Ectodermal cell (in vitro differentiated cells): Measurements from ENCODE around the gene ZMYND8.

ENCODE experiments used
- H3K27ac ChIP-seq: 2 replicates; pipeline ENCODE4 v1.7.0; 2013; ENCODE audit warnings: mild to moderate bottlenecking, low read depth, low read length; ENCODE audit not compliant: insufficient read depth, poor library complexity, severe bottlenecking
- H3K27me3 ChIP-seq: 2 replicates; pipeline ENCODE4 v1.7.0; 2013; ENCODE audit warnings: mild to moderate bottlenecking, low read length; ENCODE audit not compliant: insufficient read depth, control insufficient read depth, poor library complexity, severe bottlenecking
- H3K36me3 ChIP-seq: one replicate; pipeline ENCODE4 v1.7.0; 2013; ENCODE audit warnings: low read length; ENCODE audit not compliant: control insufficient read depth, insufficient read depth
- H3K4me1 ChIP-seq: one replicate; pipeline ENCODE4 v1.7.0; 2013; ENCODE audit warnings: low read length; ENCODE audit not compliant: control insufficient read depth, insufficient read depth
- H3K4me3 ChIP-seq: 2 replicates; pipeline ENCODE4 v1.7.0; 2013; ENCODE audit warnings: low read depth, low read length, control low read depth; ENCODE audit not compliant: insufficient read depth
- H3K9me3 ChIP-seq: 2 replicates; pipeline ENCODE4 v1.7.0; 2013; ENCODE audit warnings: mild to moderate bottlenecking, low read length, moderate library complexity; ENCODE audit not compliant: control insufficient read depth
- WGBS, 2 experiments: methylation state at CpG; one replicate each; pipeline ENCODE4 v1.1.7; 2013; ENCODE audit warnings: missing lambda C conversion rate in 2 of 2; 5-methylcytosine and 5-hydroxymethylcytosine counted together

ZMYND8 gene

DNA sequence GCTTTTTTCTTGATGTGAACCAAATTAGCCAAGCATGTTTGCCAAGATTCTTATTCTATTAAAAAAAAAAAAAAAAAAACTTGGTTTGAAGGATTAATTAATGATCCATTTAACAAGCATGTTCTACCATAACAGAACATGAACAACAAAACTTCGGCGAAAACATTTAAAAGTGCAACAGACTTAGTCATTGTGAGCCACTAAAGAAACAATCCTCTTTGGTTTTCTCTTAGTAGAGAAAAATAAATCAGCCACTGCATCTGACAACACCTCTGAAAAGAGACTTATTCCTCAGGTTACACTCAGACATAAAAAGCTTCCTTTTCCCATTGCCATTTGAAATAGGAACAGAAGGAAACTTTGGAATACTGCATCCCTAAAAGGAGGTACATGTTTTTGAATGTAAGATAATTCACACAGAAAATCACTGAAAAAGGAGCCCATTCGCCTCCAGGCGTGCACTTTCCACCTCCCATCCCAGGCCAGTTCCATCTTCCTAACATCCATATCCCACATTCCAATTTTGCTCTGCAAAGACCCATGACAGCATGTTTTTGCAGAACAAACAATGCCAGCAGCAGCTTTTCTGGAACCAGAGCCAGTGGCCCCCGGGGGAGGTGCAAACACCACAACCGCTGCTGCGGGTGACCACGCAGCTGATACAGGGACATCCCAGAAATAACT is 79.5 kb downstream of the ZMYND8 start:
- no peak overlapping the region for H3K27ac ChIP-seq
- no peak overlapping the region for H3K4me3 ChIP-seq
- peaks cover 9% of the 10 kb centered on the region for H3K4me1 ChIP-seq
- no peaks in the 10 kb centered on the region for H3K27me3 ChIP-seq
- WGBS, 2 experiments: 95% methylated on average over 8 of the region's 8 CpGs
- H3K36me3 ChIP-seq: peaks cover 26% of the 10 kb centered on the region
- no peaks in the 10 kb centered on the region for H3K9me3 ChIP-seq

- no peaks in the 10 kb centered on the region for H3K9me3 ChIP-seq
- peaks cover 26% of the 10 kb centered on the region for H3K36me3 ChIP-seq
- no peaks in the 10 kb centered on the region for H3K27me3 ChIP-seq
- WGBS, 2 experiments: 96 to 97% methylated on average over 20 of the region's 20 CpGs
- H3K4me1 ChIP-seq: peaks cover 9% of the 10 kb centered on the region
- H3K27ac ChIP-seq: no peak overlapping the region
- no peak overlapping the region for H3K4me3 ChIP-seq
These were observed 80.2 kb downstream of the ZMYND8 start for GRCh38 chr20:47276251-47276650.

GRCh38 chr20:47275548-47275947 is 81.0 kb downstream of the ZMYND8 start:
- Histone ChIP-seq H3K4me1 (peaks cover 4% of the 10 kb centered on the region), H3K9me3 (no peaks in the 10 kb centered on the region), H3K27me3 (no peaks in the 10 kb centered on the region), H3K36me3 (peaks cover 26% of the 10 kb centered on the region), H3K4me3 (no peak overlapping the region), H3K27ac (no peak overlapping the region)
- 90 to 96% methylated on average over 6 of the region's 6 CpGs for WGBS, 2 experiments

DNA sequence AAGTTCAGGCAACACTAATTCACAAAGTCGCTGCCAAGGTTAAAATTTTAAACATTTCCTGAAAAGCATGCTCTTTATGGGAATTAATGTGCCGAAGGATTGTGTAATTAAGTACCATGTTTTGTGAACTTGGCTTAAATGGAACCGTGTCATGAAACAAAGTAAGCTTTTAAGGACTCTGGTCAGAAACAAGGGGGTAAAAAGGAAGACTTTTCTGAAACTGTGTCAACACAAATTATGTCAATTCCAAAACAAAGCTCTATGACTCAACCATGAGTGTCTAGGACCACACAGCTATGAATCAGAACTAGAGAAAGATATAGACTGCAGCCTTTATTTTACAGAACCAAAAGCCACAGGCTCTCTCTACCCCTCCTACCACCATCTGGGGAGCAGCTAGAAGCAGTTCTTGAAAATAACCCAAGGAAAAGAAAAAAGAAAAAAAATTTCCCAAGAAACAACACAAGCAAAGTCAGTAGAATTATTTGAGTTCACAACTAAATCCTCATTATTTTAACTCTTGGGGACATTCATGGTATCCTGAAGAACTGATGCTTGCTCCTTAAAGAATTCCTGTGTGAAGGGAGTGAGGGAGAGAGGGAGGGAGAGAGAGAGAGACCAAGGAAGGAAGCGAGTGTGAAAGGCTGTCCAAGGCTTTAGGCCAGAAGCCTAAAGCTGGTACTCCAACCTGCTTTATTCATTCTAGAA is 81.9 kb downstream of the ZMYND8 start:
- H3K27me3 ChIP-seq: no peaks in the 10 kb centered on the region
- H3K4me3 ChIP-seq: no peak overlapping the region
- WGBS, 2 experiments: 91 to 93% methylated on average over 4 of the region's 4 CpGs
- peak overlapping the region; percentile 17 for H3K27ac ChIP-seq
- no peaks in the 10 kb centered on the region for H3K4me1 ChIP-seq
- peaks cover 32% of the 10 kb centered on the region for H3K36me3 ChIP-seq
- no peaks in the 10 kb centered on the region for H3K9me3 ChIP-seq

- Histone ChIP-seq H3K4me3 (no peak overlapping the region), H3K4me1 (no peaks in the 10 kb centered on the region), H3K27me3 (no peaks in the 10 kb centered on the region), H3K36me3 (peaks cover 28% of the 10 kb centered on the region), H3K9me3 (no peaks in the 10 kb centered on the region), H3K27ac (no peak overlapping the region)
- 93% methylated on average over 2 of the region's 2 CpGs for WGBS, 2 experiments
These were observed 82.8 kb downstream of the ZMYND8 start for GRCh38 chr20:47273591-47274235.

- WGBS, 2 experiments: 92 to 93% methylated on average over 6 to 7 of the region's 8 CpGs
These were observed 83.5 kb downstream of the ZMYND8 start for GRCh38 chr20:47272893-47273590.

DNA sequence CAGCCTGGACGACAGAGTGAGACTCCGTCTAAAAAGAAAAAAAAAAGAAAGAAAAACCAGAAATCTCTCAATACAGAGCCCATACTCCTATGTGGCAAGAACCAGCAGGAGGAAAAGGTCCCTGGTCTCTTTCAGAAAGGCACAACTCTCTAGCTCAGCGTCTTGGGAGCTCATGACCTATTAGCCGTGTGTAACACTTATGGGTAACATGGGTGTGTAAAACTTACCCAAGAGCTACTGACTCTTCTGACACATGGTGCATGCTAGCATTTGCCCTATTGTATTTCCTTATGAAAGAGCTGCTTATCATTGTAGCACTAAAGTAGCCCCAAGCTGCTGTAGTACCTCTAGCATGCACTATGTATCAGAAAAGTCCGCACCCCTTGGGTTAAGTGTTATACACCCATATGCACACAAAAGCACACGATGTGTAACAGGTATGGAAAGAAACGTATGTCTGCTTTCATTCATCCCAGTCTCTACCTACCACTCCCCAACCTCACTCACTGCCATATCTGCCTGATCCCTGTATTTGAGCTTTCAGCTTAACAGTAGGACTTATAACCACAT is 85.4 kb downstream of the ZMYND8 start:
- no peak overlapping the region for H3K4me3 ChIP-seq
- H3K27me3 ChIP-seq: no peaks in the 10 kb centered on the region
- 94 to 95% methylated on average over 7 of the region's 7 CpGs for WGBS, 2 experiments
- H3K27ac ChIP-seq: no peak overlapping the region
- no peaks in the 10 kb centered on the region for H3K4me1 ChIP-seq
- H3K9me3 ChIP-seq: no peaks in the 10 kb centered on the region
- peaks cover 18% of the 10 kb centered on the region for H3K36me3 ChIP-seq

More at GRCh38 chr20:47272893-47273590, 83.5 kb downstream of the ZMYND8 start:
- H3K36me3 ChIP-seq: peaks cover 22% of the 10 kb centered on the region
- no peak overlapping the region for H3K27ac ChIP-seq
- no peaks in the 10 kb centered on the region for H3K9me3 ChIP-seq
- no peaks in the 10 kb centered on the region for H3K4me1 ChIP-seq
- H3K27me3 ChIP-seq: no peaks in the 10 kb centered on the region
- H3K4me3 ChIP-seq: no peak overlapping the region

DNA sequence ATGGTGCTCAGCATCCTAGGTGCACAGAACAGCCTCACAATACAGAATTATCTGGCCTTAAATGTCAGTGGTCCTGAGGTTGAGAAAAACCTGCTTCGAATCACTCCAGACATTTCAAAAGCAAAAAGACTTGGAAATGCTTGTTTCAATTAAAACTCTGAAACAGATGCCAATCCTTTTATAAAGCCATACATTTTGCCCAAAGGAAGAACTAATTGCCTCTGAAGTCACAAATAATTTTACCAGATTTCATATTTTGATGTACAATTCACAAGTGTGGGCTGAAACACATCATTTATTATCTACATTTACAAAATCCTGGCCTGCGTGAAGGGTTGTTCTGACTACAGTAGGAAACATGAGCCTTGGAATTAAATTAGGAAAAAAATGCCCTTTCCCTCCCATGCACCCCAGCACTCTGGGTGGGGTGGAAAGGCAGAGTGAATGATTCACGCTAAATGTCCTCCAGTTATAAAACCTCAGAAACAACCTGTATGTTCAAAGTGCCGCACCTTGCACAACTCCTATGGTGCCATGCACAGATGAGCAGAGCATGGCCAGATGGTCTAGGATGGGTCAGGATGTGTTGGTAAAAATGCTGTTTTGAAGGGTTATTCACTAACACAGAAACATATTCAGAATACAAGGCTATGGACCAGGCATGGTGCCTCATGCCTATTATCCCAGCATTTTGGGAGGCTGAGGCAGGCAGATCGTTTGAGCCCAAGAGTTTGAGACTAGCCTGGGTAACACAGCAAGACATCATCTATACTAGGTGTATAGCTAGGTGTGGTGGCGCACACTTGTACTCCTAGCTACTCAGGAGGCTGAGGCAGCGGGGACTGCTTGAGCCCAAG is 87.0 kb downstream of the ZMYND8 start:
- Histone ChIP-seq H3K36me3 (peaks cover 13% of the 10 kb centered on the region), H3K27ac (no peak overlapping the region)

DNA sequence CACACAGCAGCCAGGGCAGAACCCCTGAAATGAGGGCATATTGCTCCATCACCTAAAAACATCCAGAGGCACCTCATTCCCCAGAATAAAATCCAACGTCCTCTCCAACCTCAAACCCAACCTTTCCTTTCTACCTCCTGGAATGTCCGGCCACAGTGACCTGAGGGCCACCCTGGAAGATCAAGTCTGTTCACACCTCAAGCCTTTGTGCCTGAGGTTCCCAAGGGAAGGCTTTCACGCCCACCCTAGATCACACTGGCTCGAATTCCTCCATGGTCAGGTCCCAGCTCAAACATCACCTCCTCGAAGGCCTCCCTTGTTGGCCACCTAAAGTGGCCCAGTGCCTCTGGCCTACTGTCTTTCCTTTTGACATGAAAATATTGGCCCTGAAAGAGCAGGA is 88.9 kb downstream of the ZMYND8 start:
- no peak overlapping the region for H3K27ac ChIP-seq
- no peaks in the 10 kb centered on the region for H3K9me3 ChIP-seq
- WGBS, 2 experiments: 91 to 94% methylated on average over 5 of the region's 5 CpGs
- no peaks in the 10 kb centered on the region for H3K27me3 ChIP-seq
- no peaks in the 10 kb centered on the region for H3K4me1 ChIP-seq
- H3K36me3 ChIP-seq: peaks cover 14% of the 10 kb centered on the region
- no peak overlapping the region for H3K4me3 ChIP-seq

More for the DNA sequence above, 87.0 kb downstream of the ZMYND8 start:
- H3K27me3 ChIP-seq: no peaks in the 10 kb centered on the region
- H3K4me3 ChIP-seq: no peak overlapping the region
- no peaks in the 10 kb centered on the region for H3K4me1 ChIP-seq
- H3K9me3 ChIP-seq: no peaks in the 10 kb centered on the region
- 94% methylated on average over 5 to 7 of the region's 7 CpGs for WGBS, 2 experiments
